Stimulated activated CD8-positive, alpha-beta memory T cell treated with anti-CD3 and anti-CD28 coated beads, Interleukin-7, amount 100 ng/mL, for 4 hours (primary cell): ENCODE measurements around the gene ABCA4.

Experiments used
- DNase-seq, 2 donors: peaks; one replicate each; pipeline ENCODE4 v3.0.0-alpha.2; 2020; ENCODE audit warnings: low read depth in 2 of 2

Gene ABCA4

DNA sequence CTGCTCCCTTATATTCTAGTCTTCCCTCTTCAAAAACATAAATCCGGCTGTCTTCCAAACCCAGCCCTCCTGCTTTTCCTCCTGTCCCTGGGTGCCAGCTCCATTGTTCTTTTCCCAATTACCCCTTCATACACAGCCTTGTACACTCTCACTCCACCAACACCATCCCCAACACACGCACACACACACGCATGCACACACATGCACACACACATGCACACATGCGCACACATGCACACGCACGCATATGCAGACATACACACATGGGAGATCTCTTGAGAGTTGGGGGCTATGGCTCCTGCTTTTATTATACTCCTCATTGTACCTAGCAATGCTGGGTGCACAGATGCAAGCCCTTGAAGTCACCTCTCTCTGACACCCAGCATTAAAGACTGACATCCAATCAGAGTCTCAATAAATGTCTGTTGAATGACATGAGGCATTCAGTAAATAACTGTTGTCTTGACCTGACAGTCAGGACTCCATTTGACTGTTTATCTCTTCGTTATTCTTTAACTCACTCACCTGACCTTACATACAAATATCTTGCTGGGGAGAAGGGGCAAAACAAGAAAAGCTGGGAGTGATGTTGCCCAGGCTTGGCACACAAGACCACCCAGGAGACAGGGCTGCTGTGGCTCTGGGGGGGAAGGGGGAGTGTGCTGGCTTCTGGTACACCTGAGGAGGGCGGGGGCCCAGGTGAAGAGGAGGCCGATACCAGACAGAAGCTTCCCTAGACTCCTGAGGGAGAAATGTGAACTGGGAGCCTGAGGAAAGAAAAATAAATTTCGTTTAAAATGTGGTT is 16.0 kb downstream of the ABCA4 start:
- no peak for DNase-seq

DNA sequence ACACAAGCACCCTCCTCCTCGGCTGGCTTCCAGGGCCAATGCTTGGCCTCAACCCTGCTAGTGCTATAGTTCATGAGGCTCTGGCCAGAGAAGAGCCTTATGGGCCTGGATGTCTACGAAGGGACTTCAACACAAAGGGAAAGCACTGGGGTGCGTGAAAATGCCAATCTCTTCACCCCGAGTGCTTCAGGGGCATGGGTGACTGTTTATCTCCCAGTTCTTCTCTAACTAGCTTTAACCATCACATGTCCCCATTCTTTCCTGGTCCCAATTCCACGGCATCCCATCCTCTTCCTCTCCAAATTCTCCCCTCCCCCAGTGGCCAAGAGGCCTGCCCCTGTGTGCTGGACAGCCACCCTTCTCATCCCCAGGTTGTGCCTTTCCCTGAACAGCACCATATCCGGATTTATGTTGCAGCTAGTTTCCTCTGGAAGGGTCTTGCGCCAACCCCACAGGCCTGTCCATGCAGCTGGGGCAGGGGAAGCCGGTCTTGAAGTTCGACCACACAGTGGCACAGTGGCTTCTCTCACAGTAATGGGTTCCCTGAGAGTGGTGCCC is 16.7 kb downstream of the ABCA4 start:
- DNase-seq: no peak

DNA sequence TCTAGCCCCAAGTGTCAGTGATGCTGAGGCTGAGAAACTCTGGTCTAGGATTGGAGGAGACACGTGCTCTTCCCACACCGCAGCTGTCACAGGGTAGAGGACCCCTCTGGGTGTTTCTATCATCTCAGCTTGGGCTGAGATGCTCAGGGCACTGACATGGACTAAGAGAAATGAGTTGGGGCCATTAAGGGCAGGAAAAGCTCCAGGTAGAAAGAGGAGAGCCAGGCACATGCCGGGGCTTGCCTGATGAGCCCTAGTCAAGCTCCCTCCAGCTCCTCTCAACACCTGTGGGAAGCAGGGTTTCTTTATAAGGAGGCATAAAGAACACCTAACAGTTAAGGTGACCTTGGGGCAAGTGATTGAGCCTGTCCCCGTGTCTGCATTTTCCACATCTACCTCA is 17.3 kb downstream of the ABCA4 start:
- no peak for DNase-seq

DNA sequence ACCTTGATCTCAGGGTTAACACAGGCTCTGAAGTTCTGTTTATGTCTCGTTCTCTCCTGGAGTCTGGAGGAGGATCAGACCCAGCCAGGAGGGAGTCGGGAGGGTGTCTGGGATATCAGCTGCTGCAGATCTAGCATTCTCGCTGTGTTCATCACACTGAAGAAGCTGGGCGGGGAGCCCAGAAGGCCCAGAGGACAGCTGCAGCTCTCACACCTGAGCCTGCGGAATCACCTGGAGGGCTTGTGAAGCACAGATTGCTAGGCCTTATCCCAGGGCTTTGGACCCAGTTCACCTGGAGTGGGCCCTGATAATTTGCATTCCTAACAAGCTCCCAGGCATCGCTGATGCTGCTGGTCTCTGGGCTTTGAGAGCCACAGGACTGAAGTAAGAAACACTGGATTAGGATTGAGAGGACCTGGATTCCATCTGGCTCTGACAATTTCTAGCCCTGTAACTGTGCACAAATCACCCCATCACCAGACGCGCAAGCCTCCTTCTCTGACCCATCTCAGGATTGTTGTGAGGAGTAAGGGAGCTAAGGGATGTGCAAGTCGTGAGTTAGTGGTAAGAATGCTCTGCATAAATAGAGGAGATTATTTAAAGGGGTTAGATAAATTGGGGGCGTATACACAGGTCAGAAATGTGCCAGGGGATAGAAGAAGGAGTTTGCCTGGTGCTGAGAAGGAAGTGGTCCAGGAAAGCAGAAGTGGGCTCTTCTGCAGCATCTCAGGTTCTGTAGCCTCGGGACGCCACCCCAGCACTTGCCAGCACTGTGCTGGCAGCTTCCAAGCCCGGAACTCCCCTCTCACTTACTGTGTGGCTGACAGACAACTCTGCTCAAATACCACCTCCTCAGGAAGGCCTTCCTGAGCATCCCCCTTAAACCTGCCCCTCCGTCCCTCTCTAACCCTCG is 19.1 kb downstream of the ABCA4 start:
- DNase-seq: no peak

DNA sequence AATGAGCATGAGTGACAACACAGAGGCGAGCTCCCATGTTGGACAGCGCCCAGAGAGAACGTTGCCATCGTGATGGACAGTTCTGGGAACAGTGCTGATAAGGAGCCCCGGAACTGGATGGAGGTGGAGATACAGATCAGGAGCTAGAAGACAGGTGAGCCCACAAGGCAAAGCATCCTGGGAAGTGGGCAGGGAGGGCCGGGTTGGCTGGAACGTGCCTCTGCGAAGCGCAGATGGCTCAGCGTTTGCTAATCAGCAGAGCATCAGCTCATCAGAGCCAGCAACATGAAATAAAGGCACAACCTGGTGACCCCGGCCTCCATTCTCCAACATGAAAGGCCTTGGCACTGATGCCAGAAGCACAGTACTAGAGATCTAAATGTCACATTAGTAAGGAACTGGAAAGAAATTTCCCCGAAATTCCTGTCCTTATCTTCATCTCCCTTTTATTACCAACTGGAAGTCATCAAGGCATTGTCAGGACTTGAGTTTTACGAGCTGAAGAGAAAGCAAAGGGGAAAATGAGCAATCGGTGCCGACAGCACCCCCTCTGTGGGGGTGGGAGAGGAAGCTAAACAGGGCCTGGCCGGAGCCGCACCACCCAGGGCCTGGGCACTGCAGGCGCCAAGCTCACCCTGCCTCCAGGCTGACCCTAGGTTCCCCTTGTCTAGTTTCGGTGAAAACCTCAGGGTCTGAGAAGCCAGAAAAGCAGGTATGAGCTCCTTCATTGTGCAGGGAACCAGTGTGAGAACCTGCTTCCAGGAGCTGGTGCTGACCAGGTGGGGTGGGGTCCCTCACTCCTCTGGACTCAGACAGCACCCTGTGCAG is 19.9 kb downstream of the ABCA4 start:
- DNase-seq: no peak

DNA sequence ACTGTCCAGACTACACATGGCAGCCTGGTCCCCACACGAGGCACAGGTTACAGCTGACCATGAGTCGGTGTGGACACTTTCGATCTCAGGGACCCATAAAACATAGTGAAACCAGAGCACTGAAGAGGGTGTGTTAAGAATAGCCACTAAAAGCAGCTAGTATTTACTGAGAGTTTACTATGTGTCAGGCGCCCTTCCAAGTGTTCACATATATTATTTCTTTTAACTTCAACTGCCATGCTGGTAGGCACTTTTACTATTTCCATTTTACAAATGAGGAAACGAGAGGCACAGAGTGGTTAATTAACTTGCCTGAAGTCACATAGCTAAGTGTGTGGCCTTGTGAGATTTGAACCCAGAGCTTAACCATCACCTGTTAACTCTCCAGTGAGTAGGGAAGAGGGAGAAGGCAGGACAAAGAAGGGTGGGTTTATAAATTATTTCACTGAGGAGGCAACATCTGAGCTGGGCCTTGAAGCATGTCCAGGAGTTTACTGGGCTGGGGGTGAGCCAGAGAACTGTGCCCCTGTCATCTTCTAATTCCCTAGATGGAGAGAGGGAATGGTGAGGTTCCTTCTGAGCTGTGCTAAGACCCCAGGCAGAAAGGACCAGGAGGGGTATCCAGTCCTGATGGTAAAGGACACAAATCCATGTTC is 20.7 kb downstream of the ABCA4 start:
- no peak for DNase-seq

DNA sequence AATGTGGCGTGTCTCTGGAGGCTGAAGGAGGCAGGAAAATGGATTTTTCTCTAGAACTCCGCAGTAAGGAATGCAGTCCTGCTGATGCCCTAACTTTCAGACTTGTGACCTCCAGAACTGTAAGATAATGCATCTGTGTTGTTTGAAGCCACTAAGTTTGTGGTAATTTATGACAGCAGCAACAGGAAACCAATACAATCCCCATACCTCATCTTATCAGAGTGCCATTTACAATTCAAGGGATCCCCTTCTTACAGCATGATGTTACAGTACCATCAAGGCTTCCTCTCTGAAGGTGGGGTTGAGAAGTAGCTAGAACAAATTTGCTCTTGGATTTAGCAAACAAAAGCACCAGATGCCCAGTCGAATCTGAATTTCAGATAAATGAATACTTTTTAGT is 21.6 kb downstream of the ABCA4 start:
- DNase-seq: no peak

DNA sequence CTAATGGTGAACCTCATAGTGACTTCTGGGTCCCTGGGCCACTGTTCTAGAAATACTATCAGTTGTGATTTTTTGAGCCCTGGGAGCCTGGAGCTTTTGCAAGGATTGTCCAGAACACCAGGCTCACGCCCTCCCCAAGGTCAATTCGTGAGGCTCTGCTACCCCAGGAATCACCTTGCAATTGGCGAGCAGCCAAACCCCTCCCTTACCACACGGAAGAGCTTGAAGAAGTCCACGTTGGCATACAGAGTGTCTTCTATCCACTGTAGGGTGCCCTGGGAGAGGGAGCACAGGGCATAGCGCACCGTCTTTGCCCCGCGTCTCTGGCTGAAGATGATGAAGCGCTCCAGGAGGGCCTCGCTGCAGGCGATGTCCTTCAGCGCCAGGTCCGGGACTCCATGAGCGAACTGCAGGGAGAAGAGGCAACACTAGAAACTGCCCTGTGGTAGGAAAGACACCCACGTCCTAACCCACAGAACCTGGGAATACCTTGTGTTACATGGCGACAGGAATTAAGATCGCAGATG is 22.3 kb downstream of the ABCA4 start:
- no peak for DNase-seq

DNA sequence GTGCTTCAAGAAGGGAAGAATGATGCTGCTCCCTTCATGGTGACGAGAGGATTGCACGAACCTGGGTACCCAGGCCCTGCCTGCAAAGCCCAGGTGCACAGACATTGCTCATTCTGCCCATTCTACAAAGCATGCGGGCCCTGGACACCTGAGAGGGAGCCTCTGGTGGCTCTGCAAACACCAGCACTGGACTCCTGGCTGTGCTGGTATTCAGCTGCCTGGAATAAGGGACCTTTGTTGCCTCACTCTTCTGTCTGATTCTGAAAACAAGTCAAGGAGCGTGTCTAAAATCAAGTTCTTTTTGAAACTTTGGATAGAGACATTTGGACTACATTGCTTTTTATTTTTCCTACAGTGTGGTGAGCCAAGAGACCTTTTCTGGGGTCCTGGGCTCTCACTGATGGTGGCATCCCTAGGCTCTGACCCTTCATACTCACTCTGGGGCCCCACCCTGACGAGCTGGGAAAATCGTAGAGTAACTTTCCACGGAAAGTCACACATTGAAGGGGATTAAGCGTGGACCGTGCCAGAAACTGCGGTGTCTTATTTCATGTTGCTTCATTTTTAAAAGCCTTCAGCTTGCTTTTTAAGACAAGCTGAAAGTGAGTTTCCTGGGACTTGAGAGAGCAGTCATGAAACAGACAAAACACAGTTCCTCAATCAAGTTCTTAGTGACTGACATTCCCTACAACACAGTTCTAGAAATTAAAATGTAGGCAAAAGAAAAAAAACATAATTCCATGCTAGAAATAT is 24.0 kb downstream of the ABCA4 start:
- DNase-seq: no peak

DNA sequence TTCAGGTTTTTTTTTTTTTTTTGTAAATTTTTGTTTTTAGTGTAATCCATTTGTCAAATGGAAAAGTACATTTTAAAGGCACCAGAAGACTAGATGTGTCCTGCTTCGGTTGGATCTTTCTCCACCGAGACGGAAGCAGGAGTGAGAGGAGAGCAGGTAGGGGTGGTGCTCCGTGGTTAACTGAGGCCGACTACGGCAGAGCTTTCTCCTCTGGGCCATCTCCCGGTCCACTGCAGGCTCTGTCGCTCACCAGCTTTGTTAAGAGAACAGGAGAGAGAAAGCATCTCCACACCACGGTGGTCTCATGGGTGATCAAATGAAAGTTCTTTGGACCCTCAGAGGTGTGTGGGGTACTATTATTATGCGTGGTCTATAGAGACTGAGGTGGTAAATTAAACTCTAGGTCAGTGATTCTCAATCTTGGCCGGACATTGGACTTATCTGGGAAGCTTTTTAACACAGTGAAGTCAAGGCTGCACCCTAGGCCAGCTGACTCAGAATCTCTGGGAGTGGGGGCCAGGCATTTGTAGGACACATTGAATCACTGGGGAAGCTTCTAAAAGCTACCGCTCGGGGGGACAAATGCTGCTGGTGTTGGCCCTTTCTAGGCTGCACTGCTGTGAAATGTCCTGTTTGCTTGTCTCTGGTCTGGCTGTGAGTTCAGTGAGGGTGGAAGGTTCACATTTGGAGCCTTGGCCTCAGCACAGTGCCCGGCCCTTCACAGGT is 25.0 kb downstream of the ABCA4 start:
- no peak for DNase-seq

DNA sequence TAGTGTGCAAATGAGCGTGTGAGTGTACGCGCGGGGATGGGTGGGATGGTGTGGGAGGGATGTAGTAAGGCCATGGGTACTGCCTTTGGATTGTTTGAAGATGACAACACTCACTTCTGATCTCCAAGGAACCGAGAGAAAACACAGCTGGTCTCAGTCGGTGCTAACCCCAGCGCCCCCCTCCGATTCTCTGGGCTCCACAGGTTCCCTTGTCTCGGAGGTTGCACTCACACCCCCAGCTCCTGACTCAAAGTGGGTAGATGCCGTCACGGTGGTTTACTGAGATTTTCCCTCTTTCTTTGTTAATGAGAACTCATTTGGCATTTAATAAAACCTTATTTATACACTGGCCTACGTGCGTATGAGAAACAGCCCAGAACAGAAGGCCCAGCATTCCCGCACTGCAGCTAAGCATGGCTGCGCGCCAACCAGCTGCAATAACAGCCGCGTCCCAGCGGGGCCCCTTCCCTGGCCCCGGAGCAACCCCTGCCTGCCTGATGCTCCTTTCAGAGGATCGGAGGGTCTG is 25.8 kb downstream of the ABCA4 start:
- no peak for DNase-seq

DNA sequence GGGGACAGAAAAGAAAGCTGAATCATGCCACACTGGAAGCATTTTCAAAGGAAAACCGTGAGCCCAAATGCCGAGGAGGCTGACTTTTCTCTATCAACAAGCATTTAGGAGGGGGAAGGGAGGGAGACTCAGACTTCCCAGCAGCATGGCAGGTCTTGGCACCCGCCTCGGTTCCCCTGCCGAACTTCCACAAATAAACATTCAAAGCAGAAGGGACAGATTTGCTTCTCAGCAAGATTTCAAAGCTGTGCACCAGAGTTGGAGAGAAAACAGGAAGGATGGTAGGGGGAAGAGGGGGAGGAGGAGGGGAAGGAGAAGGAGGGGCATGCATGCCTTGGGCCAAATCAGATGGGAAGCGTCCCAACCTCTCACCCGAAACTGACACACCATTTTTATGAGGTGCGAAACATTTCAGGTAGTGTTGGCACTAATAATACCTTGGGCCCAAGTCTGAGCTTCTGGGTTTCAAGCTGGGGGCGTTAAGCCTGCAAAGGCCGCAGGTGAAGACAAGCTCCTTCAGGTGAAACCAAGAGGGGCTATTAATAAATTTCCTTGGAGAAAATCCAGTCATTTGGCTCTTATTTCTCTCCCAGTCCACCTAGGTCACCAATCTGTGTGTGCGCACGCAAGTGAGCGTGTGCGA is 26.4 kb downstream of the ABCA4 start:
- no peak for DNase-seq

DNA sequence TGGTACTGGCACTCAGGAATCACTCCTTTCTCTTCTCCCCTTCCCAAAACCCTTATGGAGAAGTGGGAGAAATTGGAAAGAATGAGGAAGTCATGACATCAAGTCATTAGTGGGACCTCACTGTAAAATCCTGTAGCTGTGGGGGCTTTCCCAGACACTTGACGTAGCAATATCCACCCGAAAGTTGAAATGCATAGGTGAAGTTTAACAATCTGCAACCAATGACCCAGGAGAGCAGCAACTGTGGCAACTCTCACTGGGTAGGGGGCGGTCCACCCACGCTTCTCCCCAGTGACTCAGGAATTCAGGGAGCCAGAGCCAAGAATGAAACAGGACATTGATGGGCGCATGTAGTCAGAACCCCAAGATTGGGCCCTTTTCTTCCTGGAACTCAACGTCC is 27.0 kb downstream of the ABCA4 start:
- DNase-seq: no peak

DNA sequence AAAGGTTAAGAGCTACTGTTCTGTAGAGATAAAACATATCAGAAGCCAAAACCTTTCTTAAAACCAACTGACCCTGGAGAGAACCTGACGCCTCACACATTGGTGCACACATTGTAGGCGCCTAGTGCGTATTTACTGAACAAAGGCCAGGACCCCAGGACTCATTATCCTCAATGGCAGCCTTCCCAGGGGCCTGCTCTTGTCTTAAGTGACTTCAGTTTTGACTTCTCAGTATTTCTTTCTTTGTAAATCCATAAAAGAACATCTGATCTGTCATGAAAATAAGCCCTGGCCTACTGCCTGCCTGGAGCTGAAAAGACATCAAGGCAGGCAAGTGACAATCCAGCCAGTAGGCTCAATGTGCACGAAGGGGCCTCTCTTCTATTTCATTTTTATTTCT is 27.6 kb downstream of the ABCA4 start:
- DNase-seq: no peak

DNA sequence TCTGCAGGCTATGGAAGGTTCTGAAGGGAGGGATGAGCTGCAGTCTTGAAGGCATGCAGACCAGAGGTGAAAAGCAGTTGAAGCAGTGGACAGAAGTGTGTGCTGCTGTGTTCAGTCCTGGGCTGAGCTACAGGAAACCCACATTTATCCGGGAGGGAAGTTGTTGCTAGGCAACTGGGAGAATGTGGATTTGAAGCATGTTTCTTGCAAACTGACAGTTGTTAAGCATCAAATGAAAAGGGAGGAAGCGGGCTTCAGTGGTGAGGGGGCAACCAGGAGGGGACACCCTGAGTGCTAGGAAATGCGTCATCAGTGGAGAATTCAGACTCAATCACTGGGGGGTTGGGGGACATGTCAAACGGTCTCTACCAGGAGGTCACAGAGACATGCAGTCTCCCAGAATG is 28.7 kb downstream of the ABCA4 start:
- DNase-seq: no peak

DNA sequence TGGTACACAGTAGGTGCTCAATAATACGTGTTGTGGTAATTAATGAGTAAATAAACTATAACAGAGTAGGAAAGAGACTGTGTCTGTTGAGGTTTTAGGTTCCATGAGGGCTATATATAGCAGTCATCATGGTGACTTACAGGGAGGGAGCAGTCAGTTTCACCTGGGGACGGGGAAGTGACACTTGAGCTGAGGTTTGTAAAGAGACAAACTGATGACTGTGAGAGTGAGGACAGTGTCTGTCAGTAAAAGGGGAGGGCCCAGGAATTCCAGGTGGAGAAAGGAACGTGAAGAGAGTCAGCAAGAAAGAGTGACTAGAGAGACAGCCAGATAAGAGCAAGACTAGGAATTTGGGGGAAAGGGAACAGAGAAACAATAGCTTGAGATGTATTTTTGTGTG is 30.2 kb downstream of the ABCA4 start:
- DNase-seq: no peak

DNA sequence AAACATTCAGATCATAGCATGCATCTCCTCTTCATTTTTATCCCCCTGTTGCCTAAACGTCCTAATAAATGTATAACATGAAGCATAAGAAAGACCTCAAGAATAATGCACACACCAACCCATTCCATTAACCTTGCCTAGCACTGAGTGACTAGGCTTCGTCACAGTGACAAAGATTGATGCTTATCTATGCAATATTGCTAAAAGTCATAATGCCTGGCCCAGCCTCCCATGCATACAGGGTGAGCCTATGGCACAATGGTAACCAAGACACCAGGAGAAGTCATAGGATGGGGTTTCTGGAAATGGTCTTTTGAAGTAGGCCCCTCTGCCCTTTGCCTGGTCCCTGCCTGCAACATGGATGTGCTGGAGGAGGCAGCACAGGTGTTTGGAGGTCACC is 33.8 kb downstream of the ABCA4 start:
- no peak for DNase-seq

DNA sequence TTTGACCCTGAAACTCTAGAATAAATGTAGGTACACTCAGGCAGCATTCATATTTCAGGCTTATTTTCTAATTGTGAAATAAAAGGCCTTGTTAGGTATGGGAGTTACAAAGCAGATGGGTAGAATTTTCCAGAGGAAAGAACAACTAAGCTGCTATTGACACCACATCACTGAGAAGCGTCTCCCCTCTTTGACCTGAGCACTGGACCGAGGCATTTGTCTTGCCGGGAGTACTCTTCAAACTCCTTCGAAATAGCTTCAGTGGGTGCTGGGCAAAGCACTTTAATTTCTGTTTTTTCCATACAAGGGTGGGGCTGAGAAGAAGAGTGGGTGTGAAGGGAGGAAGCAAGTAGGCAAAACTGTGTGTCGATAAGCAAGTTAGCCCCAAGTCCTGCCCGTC is 36.4 kb downstream of the ABCA4 start:
- DNase-seq: no peak

DNA sequence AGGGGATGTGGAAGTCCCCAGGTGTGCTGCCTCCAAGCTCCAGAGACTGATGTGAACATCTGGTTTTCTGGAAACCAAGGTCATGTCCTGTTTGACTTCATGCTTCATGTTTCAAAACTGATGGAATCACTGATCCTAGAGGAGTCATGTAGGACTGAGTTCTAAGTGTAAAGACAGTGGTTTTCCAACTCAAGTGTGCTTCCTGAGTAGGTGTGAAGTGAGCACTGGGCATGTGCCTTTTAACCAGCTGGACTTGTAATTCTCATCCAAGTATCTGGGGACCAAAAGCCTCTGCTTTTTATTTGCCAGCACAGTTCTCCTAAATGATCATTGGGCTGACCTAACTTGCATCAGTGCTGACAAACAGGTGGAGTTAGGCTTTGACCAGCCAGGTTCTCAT is 36.9 kb downstream of the ABCA4 start:
- DNase-seq: no peak
